Measurements from ENCODE around the gene ATP6V1B1. TPM values are rescaled to one million over a fixed set of nuclear protein-coding genes. Genes with fewer than 3 reads are reported as not detected.

ATP6V1B1 gene
- total and polyA plus RNA-seq, 2 of the 13 experiments (the other 11 are each of a cell fraction or from before 2014, with no cell fraction given): 0.58 to 1.6 TPM

DNA sequence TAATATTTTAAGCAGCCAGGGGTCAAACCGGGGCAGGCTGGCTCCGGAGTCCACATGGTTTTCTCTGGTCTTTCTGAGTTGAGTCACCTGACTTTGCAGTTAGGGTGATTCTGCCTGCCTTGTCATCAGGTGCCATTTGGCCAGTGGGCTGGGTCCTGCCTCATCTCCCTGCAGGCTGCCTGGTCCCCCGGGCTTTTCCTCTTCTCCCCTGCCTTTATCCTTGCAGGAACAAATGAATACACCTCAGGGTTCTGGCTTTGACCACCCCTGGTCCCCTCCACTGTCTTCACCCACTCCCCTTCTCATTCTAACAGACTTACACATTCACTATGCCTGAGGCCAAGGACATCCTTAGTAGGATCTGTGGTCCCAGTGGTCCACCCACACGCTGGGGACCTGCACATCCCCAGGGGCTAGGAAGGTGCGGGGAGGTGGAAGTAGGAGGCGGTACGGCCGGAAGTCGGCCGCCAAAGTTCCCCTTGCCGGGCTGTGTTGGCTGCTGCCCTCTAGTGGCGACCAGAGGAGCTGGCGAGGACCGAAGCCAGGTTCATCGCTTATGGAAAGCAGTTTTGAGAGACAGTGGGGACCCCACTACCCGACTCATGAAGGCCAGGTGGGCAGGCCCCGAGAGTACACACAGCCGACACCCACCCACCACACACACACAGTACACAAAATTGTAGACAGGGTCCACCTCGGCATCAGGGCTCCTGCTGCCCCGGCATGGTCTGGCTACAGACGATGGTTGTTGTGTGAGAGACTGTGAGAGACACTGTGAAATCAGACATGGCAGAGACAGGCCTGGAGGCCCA, 65.3 kb downstream of the ATP6V1B1 start (continued):
- TF ChIP-seq ZMYM3 (CRISPR knock-in tag; IDR thresholded peaks at IDR 0.05): peak; percentile 78; the same call in 1 of the 2 replicates
- TF ChIP-seq ZFP91 (CRISPR knock-in tag; IDR thresholded peaks at IDR 0.05; ENCODE audit: borderline replicate concordance): peak; percentile 64; the same call in 1 of the 2 replicates
- TF ChIP-seq, protein P1, sequence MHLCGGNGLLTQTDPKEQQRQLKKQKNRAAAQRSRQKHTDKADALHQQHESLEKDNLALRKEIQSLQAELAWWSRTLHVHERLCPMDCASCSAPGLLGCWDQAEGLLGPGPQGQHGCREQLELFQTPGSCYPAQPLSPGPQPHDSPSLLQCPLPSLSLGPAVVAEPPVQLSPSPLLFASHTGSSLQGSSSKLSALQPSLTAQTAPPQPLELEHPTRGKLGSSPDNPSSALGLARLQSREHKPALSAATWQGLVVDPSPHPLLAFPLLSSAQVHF (CRISPR knock-in tag; IDR thresholded peaks at IDR 0.05): no peak
- peak; percentile 86 for TF ChIP-seq ELF1 (CRISPR knock-in tag; IDR thresholded peaks at IDR 0.05)
- TF ChIP-seq ZNF367 (CRISPR knock-in tag; IDR thresholded peaks at IDR 0.05; ENCODE audit: borderline replicate concordance): no peak
- TF ChIP-seq CREBL2 (CRISPR knock-in tag; IDR thresholded peaks at IDR 0.05; ENCODE audit: borderline replicate concordance): no peak
- peak; percentile 49; the same call in 1 of the 3 replicates for TF ChIP-seq MXI1 (IDR thresholded peaks at IDR 0.05; ENCODE audit: borderline replicate concordance, low read depth, low read length)
- peak; percentile 51 for TF ChIP-seq RAD21 (CRISPR knock-in tag; IDR thresholded peaks at IDR 0.05)
- no peak for TF ChIP-seq SKIL (CRISPR knock-in tag; IDR thresholded peaks at IDR 0.05; ENCODE audit: borderline replicate concordance)
- no peak for TF ChIP-seq ZNF570 (CRISPR knock-in tag; IDR thresholded peaks at IDR 0.05; ENCODE audit: borderline replicate concordance)
- no peak for TF ChIP-seq HES4 (CRISPR knock-in tag; IDR thresholded peaks at IDR 0.05; ENCODE audit: borderline replicate concordance)
- peak; percentile 76 for TF ChIP-seq GATAD1 (CRISPR knock-in tag; IDR thresholded peaks at IDR 0.05)
- TF ChIP-seq MED1 (CRISPR knock-in tag; IDR thresholded peaks at IDR 0.05): peak; percentile 67
- TF ChIP-seq ZNF841 (CRISPR knock-in tag; IDR thresholded peaks at IDR 0.05; ENCODE audit: borderline replicate concordance): no peak
- TF ChIP-seq PCBP2 (optimal IDR thresholded peaks at IDR 0.05; ENCODE audit: low read depth, low read length, poor library complexity, severe bottlenecking): no peak
- TF ChIP-seq RBAK (CRISPR knock-in tag; IDR thresholded peaks at IDR 0.05): no peak
- TF ChIP-seq KLF6 (CRISPR knock-in tag; IDR thresholded peaks at IDR 0.05): peak; percentile 62; the same call in 1 of the 2 replicates
- TF ChIP-seq, protein P2, sequence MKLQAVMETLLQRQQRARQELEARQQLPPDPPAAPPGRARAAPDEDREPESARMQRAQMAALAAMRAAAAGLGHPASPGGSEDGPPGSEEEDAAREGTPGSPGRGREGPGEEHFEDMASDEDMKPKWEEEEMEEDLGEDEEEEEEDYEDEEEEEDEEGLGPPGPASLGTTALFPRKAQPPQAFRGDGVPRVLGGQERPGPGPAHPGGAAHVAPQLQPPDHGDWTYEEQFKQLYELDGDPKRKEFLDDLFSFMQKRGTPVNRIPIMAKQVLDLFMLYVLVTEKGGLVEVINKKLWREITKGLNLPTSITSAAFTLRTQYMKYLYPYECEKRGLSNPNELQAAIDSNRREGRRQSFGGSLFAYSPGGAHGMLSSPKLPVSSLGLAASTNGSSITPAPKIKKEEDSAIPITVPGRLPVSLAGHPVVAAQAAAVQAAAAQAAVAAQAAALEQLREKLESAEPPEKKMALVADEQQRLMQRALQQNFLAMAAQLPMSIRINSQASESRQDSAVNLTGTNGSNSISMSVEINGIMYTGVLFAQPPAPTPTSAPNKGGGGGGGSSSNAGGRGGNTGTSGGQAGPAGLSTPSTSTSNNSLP (IDR thresholded peaks at IDR 0.05; ENCODE audit: low read depth, low read length): no peak
- TF ChIP-seq CBFB (CRISPR knock-in tag; IDR thresholded peaks at IDR 0.05): peak; percentile 30; the same call in 1 of the 2 replicates
- no peak for TF ChIP-seq GPBP1L1 (CRISPR knock-in tag; IDR thresholded peaks at IDR 0.05)
- peak; percentile 95 for TF ChIP-seq ZNF598 (CRISPR knock-in tag; IDR thresholded peaks at IDR 0.05; ENCODE audit: borderline replicate concordance)

Data from HepG2 (cell line).